Activated CD4-positive, alpha-beta T cell treated with anti-CD3 and anti-CD28 coated beads for 36 hours (primary cell): Measurements from ENCODE around the gene KLHL42. TPM values are rescaled to one million over a fixed set of nuclear protein-coding genes. Genes with fewer than 3 reads are reported as not detected.
A peak's percentile ranks its signal among the peaks of the same experiment; 100 is the strongest.
"Not testable (repeated sequence)": the region's sequence is repeated elsewhere in the genome, so short reads cannot be mapped to it uniquely, and the experiment has no call there.

Experiments used
- ATAC-seq: fragments of 200-7000 bp; cut with Tn5 transposase; one replicate; pipeline ENCODE4 v1.10.0; 2021; ENCODE audit warnings: mild to moderate bottlenecking, moderate library complexity
- CTCF ChIA-PET: fragments of 350-600 bp; sonication (Branson Sonifier 250); formaldehyde crosslinking; loops from one replicate; lab custom pipeline; 2021; ENCODE audit warnings: antibody characterized with exemption; lab: Charles Lee
- POLR2A ChIA-PET: fragments of 350-600 bp; sonication (Branson Sonifier 250); formaldehyde crosslinking; loops from one replicate; lab custom pipeline; 2021; ENCODE audit warnings: antibody characterized with exemption, inconsistent platforms; lab: Charles Lee
- DNase-seq: peaks from one replicate; pipeline ENCODE4 v3.0.0-alpha.2; 2020
- H3K27ac Mint-ChIP-seq: one replicate; pipeline ENCODE4 v1.8.0; 2021; ENCODE audit warnings: mixed read lengths
- H3K27me3 Mint-ChIP-seq: one replicate; pipeline ENCODE4 v1.8.0; 2021; ENCODE audit warnings: mixed read lengths
- H3K36me3 Mint-ChIP-seq: one replicate; pipeline ENCODE4 v1.8.0; 2021; ENCODE audit warnings: low read depth, mixed read lengths
- H3K4me1 Mint-ChIP-seq: one replicate; pipeline ENCODE4 v1.8.0; 2021; ENCODE audit warnings: mixed read lengths
- H3K4me3 Mint-ChIP-seq: one replicate; pipeline ENCODE4 v1.8.0; 2021; ENCODE audit warnings: mild to moderate bottlenecking, moderate library complexity, mixed read lengths
- H3K9me3 Mint-ChIP-seq: one replicate; pipeline ENCODE4 v1.8.0; 2021; ENCODE audit warnings: low read depth, mixed read lengths
- intact Hi-C, 2 experiments: fragments of 100-400 bp; cut with DNase I in 1 of 2; cut with micrococcal nuclease in 1 of 2; formaldehyde crosslinking; loops; one replicate each; pipeline versions ENCODE4 v1.14.2 to v1.15.1; 2022 to 2024; cut with DNase I, micrococcal nuclease
- total RNA-seq, 2 experiments: library from RNA; stranded (reverse); gene quantifications; one replicate each; pipeline ENCODE4 v1.2.3, GENCODE V29; 2021

Gene KLHL42, protein sequence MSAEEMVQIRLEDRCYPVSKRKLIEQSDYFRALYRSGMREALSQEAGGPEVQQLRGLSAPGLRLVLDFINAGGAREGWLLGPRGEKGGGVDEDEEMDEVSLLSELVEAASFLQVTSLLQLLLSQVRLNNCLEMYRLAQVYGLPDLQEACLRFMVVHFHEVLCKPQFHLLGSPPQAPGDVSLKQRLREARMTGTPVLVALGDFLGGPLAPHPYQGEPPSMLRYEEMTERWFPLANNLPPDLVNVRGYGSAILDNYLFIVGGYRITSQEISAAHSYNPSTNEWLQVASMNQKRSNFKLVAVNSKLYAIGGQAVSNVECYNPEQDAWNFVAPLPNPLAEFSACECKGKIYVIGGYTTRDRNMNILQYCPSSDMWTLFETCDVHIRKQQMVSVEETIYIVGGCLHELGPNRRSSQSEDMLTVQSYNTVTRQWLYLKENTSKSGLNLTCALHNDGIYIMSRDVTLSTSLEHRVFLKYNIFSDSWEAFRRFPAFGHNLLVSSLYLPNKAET
- total RNA-seq: 1 to 10 TPM; 7.1 to 9.2 TPM

DNA sequence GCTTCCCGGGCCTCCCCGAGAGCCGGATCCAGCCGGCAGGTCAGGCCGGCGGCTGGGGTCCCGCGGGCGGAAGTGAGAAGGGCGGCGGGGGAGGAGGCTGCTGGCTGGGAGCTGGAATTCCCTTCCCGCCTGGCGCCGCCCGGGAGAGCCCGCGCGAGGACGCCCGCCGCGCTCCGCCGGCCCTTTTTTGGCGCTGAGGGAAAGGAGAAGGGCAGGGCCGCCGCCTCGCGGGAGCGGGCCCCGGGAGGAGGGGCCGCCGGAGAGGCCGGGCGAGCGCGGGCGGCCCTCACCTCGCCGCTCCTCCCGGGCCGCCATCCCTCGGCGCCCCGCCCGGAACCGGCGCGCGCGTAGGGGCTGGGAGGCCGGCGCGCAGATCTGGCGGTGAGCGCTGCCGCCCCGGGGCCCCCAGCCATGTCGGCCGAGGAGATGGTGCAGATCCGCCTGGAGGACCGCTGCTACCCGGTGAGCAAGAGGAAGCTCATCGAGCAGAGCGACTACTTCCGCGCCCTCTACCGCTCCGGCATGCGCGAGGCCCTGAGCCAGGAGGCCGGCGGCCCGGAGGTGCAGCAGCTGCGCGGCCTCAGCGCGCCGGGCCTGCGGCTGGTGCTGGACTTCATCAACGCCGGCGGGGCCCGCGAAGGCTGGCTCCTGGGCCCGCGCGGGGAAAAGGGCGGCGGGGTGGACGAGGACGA is at the start of gene KLHL42, which contains the start of gene MANSC4:
Gene KLHL42, plus strand, starts transcription at position 314 of the 692 bp plus-strand sequence. Its CDS starts 98 bp downstream, at position 412.
Gene MANSC4, minus strand, starts transcription at position 317 of the 692 bp plus-strand sequence. CDS start 8,960 bp downstream, outside the sequence.
- ChIA-PET POLR2A (interaction anchor here (0.5 to 1.5 kb wide), 3 partner anchors 42 to 301 kb away, joined by 3 to 5 read pairs (median 3); no protein-coding TSS in a partner anchor), CTCF (interaction anchor here (1.1 to 3.4 kb wide), 2 partner anchors 41 to 161 kb away, joined by 4 to 20 read pairs; no protein-coding TSS in a partner anchor)
- DNase-seq (peak; percentile 80), ATAC-seq (peak; percentile 86)
- intact Hi-C loops: loop anchor here (1.0 to 5.0 kb wide), 5 partner anchors 21 to 412 kb away; partner anchors contain the start of genes MRPS35 (in 2 of the 2) and CCDC91 (in 1 of the 2)
- peaks cover 34% of the 10 kb centered on the region for H3K4me1 Mint-ChIP-seq
- no peaks in the 10 kb centered on the region for H3K27me3 Mint-ChIP-seq
- peak within 1 kb of the TSS; percentile 83 for H3K27ac Mint-ChIP-seq
- H3K36me3 Mint-ChIP-seq: peaks cover 20% of the 10 kb centered on the region
- peak within 1 kb of the TSS; percentile 80 for H3K4me3 Mint-ChIP-seq
- no peaks in the 10 kb centered on the region for H3K9me3 Mint-ChIP-seq

DNA sequence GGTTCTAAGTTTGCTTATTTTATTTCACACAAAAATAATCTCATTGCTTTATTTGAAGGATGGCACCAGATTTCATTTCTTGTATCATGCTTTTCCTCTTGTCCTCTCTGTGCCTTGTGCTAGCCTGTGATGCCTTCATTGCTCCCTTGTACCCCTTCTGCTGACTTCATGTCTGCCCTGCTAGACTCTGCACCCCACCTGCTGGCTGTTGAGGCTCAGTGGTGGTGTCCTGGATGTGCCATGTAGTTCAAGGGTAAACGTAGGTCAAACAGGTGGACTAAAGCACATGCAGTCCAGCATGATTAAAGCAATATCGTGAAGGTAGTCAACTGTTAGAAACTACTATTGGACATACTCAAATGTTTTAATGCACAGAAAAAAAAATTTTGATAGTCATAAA is 47.8 kb upstream of the KLHL42 start:
- CTCF ChIA-PET: interaction anchor here (1.1 to 4.6 kb wide), 4 partner anchors 10 to 206 kb away, joined by 3 to 35 read pairs (median 5); no protein-coding TSS in a partner anchor
- no peak overlapping the region for H3K4me3 Mint-ChIP-seq
- intact Hi-C loops: loop anchor here in 1 of 2 experiments (2.0 to 5.0 kb wide), 2 partner anchors 1141 to 1265 kb away; no protein-coding TSS in a partner anchor
- ATAC-seq: peak; percentile 63
- no peaks in the 10 kb centered on the region for H3K27me3 Mint-ChIP-seq
- peaks cover 23% of the 10 kb centered on the region for H3K36me3 Mint-ChIP-seq
- H3K9me3 Mint-ChIP-seq: no peaks in the 10 kb centered on the region
- peak; percentile 40 for DNase-seq
- no peak overlapping the region for H3K27ac Mint-ChIP-seq
- POLR2A ChIA-PET: no interaction called here
- H3K4me1 Mint-ChIP-seq: no peaks in the 10 kb centered on the region

GRCh38 chr12:27733052-27733656 is 46.9 kb upstream of the KLHL42 start:
- no peaks in the 10 kb centered on the region for H3K27me3 Mint-ChIP-seq
- H3K27ac Mint-ChIP-seq: no peak overlapping the region
- H3K4me3 Mint-ChIP-seq: no peak overlapping the region
- no peaks in the 10 kb centered on the region for H3K4me1 Mint-ChIP-seq
- ChIA-PET POLR2A (no interaction called here), CTCF (interaction anchor here (0.6 to 5.3 kb wide), 12 partner anchors 9 to 1139 kb away, joined by 3 to 38 read pairs (median 4); no protein-coding TSS in a partner anchor)
- peak; percentile 42 for ATAC-seq
- H3K36me3 Mint-ChIP-seq: peaks cover 27% of the 10 kb centered on the region
- no peaks in the 10 kb centered on the region for H3K9me3 Mint-ChIP-seq
- peak; percentile 60 for DNase-seq
- intact Hi-C loops: loop anchor here (1.0 to 5.0 kb wide), 4 partner anchors 88 to 1264 kb away; no protein-coding TSS in a partner anchor

GRCh38 chr12:27733791-27734190 is 46.2 kb upstream of the KLHL42 start:
- no peak for DNase-seq
- Mint-ChIP-seq H3K9me3 (no peaks in the 10 kb centered on the region), H3K4me3 (no peak overlapping the region), H3K36me3 (peaks cover 27% of the 10 kb centered on the region), H3K27ac (no peak overlapping the region), H3K4me1 (no peaks in the 10 kb centered on the region), H3K27me3 (no peaks in the 10 kb centered on the region)
- ATAC-seq: no peak
- ChIA-PET POLR2A (no interaction called here), CTCF (interaction anchor here (0.6 to 5.3 kb wide), 11 partner anchors 8 to 1138 kb away, joined by 3 to 38 read pairs (median 4); no protein-coding TSS in a partner anchor)
- intact Hi-C loops: loop anchor here (1.0 to 5.0 kb wide), 4 partner anchors 88 to 1264 kb away; no protein-coding TSS in a partner anchor

- ATAC-seq, H3K27ac Mint-ChIP-seq, DNase-seq, H3K9me3 Mint-ChIP-seq, H3K4me3 Mint-ChIP-seq, H3K4me1 Mint-ChIP-seq, POLR2A ChIA-PET, H3K27me3 Mint-ChIP-seq: not testable (repeated sequence)
- intact Hi-C loops: loop anchor here in 1 of 2 experiments (5.0 kb wide), 1 partner anchor 1263 kb away; no protein-coding TSS in a partner anchor
- CTCF ChIA-PET: interaction anchor here (2.2 to 5.3 kb wide), 4 partner anchors 86 to 206 kb away, joined by 7 to 38 read pairs (median 24); no protein-coding TSS in a partner anchor
- peaks cover 26% of the 10 kb centered on the region for H3K36me3 Mint-ChIP-seq
Measured at GRCh38 chr12:27734321-27734720, 45.7 kb upstream of the KLHL42 start.

GRCh38 chr12:27743601-27744000 is 36.4 kb upstream of the KLHL42 start:
- no peak overlapping the region for H3K27ac Mint-ChIP-seq
- ChIA-PET CTCF (no interaction called here), POLR2A (no interaction called here)
- H3K4me3 Mint-ChIP-seq: no peak overlapping the region
- peaks cover 9% of the 10 kb centered on the region for H3K4me1 Mint-ChIP-seq
- no peak for ATAC-seq
- no peaks in the 10 kb centered on the region for H3K27me3 Mint-ChIP-seq
- intact Hi-C loops: no loop called here
- no peaks in the 10 kb centered on the region for H3K9me3 Mint-ChIP-seq
- peaks cover 37% of the 10 kb centered on the region for H3K36me3 Mint-ChIP-seq
- DNase-seq: no peak

- peaks cover 34% of the 10 kb centered on the region for H3K36me3 Mint-ChIP-seq
- H3K4me3 Mint-ChIP-seq, H3K27me3 Mint-ChIP-seq, ATAC-seq, H3K4me1 Mint-ChIP-seq, DNase-seq, H3K9me3 Mint-ChIP-seq, intact Hi-C loops, H3K27ac Mint-ChIP-seq, POLR2A ChIA-PET: not testable (repeated sequence)
- CTCF ChIA-PET: interaction anchor here (0.9 to 1.1 kb wide), 2 partner anchors 14 to 76 kb away, joined by 3 read pairs; no protein-coding TSS in a partner anchor
Measured at GRCh38 chr12:27745734-27746133, 34.3 kb upstream of the KLHL42 start.

GRCh38 chr12:27747111-27747820 is 32.8 kb upstream of the KLHL42 start:
- Mint-ChIP-seq H3K36me3 (peaks cover 32% of the 10 kb centered on the region), H3K9me3 (no peaks in the 10 kb centered on the region), H3K4me1 (peaks cover 2% of the 10 kb centered on the region), H3K4me3 (no peak overlapping the region), H3K27me3 (no peaks in the 10 kb centered on the region), H3K27ac (no peak overlapping the region)
- intact Hi-C loops: no loop called here
- no peak for DNase-seq
- ChIA-PET POLR2A (no interaction called here), CTCF (interaction anchor here (1.6 kb wide), 1 partner anchor 194 kb away, joined by 5 read pairs; no protein-coding TSS in a partner anchor)
- no peak for ATAC-seq

DNA sequence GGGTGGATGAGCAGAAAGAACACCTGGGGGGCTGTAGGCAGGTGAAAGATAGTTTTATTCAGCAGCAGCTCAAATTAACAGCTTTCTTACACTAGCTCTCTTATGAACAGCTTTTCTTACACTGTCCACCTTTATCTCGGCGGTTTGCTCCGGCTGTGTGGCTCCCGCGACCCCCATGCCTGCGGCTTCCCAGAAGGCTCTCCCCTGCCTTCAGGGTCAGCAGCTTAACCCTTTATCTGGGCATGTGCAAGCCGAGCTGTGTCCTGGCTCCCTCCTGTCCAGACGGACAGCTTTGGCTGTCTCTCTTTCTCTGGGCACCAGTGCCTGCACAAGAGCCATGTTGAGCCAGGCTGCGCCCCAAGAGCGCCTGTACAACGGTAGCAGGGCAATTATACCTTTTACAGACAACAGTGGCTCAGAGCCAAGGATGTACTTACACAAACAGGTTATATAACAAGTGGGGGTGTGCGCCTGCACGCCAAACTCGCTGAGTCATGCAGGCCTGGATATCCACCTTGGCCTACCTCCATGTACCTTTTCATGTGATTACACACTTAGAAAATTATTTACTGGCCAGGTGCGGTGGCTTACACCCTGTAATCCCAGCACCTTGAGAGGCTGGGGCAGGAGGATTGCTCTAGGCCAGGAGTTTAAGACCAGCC is 28.5 kb upstream of the KLHL42 start:
- no peak overlapping the region for H3K27ac Mint-ChIP-seq
- DNase-seq (no peak), ATAC-seq (no peak)
- ChIA-PET POLR2A (no interaction called here), CTCF (interaction anchor here (1.7 kb wide), 1 partner anchor 8 kb away, joined by 4 read pairs; no protein-coding TSS in a partner anchor)
- intact Hi-C loops: no loop called here
- H3K4me3 Mint-ChIP-seq: no peak overlapping the region
- H3K36me3 Mint-ChIP-seq: peaks cover 17% of the 10 kb centered on the region
- H3K9me3 Mint-ChIP-seq: no peaks in the 10 kb centered on the region
- H3K4me1 Mint-ChIP-seq: peaks cover 2% of the 10 kb centered on the region
- H3K27me3 Mint-ChIP-seq: no peaks in the 10 kb centered on the region
